Heart left ventricle (tissue), 16 donors: ENCODE measurements around the gene RHOT2. TPM values are rescaled to one million over a fixed set of nuclear protein-coding genes. Genes with fewer than 3 reads are reported as not detected.
"Not testable (repeated sequence)": the region's sequence is repeated elsewhere in the genome, so short reads cannot be mapped to it uniquely, and the experiment has no call there.

Experiments used
- ATAC-seq, 4 donors: fragments of 200-7000 bp; cut with Tn5 transposase; one replicate each; pipeline ENCODE4 v1.9.1; 2020 to 2022; ENCODE audit warnings: moderate library complexity in 4 of 4, mild to moderate bottlenecking in 3 of 4, moderate number of reproducible peaks in 1 of 4
- DNase-seq, 5 donors: peaks; one replicate each; pipeline ENCODE4 v3.0.0-alpha.2; 2020
- H3K27ac ChIP-seq, 12 donors: fragments of 200-600 bp; sonication (generic) in 4 of 12; one replicate each; pipeline versions ENCODE4 v1.5.0 to v1.8.0; 2016 to 2022; ENCODE audit warnings: mild to moderate bottlenecking in 2 of 12
- H3K27me3 ChIP-seq, 9 donors: fragments of 200-600 bp; sonication (generic) in 2 of 9; one replicate each; pipeline versions ENCODE4 v1.5.1 to v1.8.0; 2016 to 2022; ENCODE audit warnings: mild to moderate bottlenecking in 3 of 9
- H3K36me3 ChIP-seq, 9 donors: fragments of 200-600 bp; sonication (generic) in 2 of 9; one replicate each; pipeline versions ENCODE4 v1.5.0 to v1.8.0; 2018 to 2022; ENCODE audit warnings: mild to moderate bottlenecking in 2 of 9
- H3K4me1 ChIP-seq, 12 donors: fragments of 200-600 bp; sonication (generic) in 4 of 12; one replicate each; pipeline versions ENCODE4 v1.5.0 to v1.8.0; 2016 to 2022; ENCODE audit warnings: mild to moderate bottlenecking in 3 of 12
- H3K4me3 ChIP-seq, 12 donors: fragments of 200-600 bp; sonication (generic) in 4 of 12; one replicate each; pipeline versions ENCODE4 v1.5.0 to v1.8.0; 2017 to 2022; ENCODE audit warnings: mild to moderate bottlenecking in 9 of 12, moderate library complexity in 4 of 12
- H3K9me3 ChIP-seq, 12 donors: fragments of 200-600 bp; sonication (generic) in 4 of 12; one replicate each; pipeline versions ENCODE4 v1.5.0 to v1.8.0; 2016 to 2022; ENCODE audit warnings: mild to moderate bottlenecking in 1 of 12
- POLR2A ChIP-seq, 2 donors: fragments of 450-650 bp; IDR thresholded peaks; one replicate each; pipeline ENCODE4 v1.6.1; 2017; ENCODE audit warnings: antibody characterized with exemption in 2 of 2, mild to moderate bottlenecking in 2 of 2, moderate library complexity in 2 of 2
- WGBS, 4 donors: extraction: QIAGEN DNeasy Blood & Tissue Kit in 2 of 4; methylation state at CpG; one replicate each; pipeline versions ENCODE4 v1.1.5 to v1.1.7; 2013 to 2018; 5-methylcytosine and 5-hydroxymethylcytosine counted together
- intact Hi-C, 10 donors: fragments of 100-400 bp; cut with DNase I; formaldehyde crosslinking; loops; one replicate each; pipeline versions ENCODE4 v1.11.1 to v1.14.2; 2022
- polyA plus RNA-seq, 2 donors: library from polyadenylated mRNA; stranded (reverse); fragments of 200-250 nt; gene quantifications; one replicate each; pipeline ENCODE4 v1.2.3, GENCODE V29; 2013
- total RNA-seq, 9 donors: library from RNA; depleted of rRNA in 2 of 9; stranded (reverse); fragments of >200 nt in 2 of 9; fragmentation: NEBNext Ultra II Directional in 3 of 9; extraction: Animal tissue kit (Norgen Biotek cat#: 25700) in 3 of 9; gene quantifications; one replicate each; pipeline versions ENCODE4 v1.1.0 to v1.2.4, GENCODE V29; 2016 to 2023
- TF ChIP-seq, protein P1 (sequence below), 12 donors: fragments of 200-600 bp; sonication (generic) in 4 of 12; IDR thresholded peaks; one replicate each; pipeline versions ENCODE4 v1.5.0 to v1.8.0; 2018 to 2022; ENCODE audit warnings: antibody characterized with exemption in 12 of 12, mild to moderate bottlenecking in 5 of 12
- donor health status: ischemic (EF 13 %, LVEDD 7.1; RV severe dilation, severe dysfunction).
- donor health status: healthy with polysubstance abuse.
- donor health status: DM: no; HTN: yes; CAD: no.
- donor health status: DM: no; HTN: no; CAD: no.
- donor health status: ischemic (EF 25% LVEDD 6.9; RV normal size, moderate dysfunction).
- donor health status: ischemic (EF 25% LVEDD 5.7; RV mildly dilated, moderate dysfunction).
- donor health status: healthy.
- donor health status: DM: yes; HTN: yes; CAD: no.
- donor health status: ischemic (EF 35%, LVEDD 5.7; RV mildly dilated, moderate dysfunction).
- donor health status: nonischemic (EF 11% LVEDD 7.7; RV severe dilation, severe dysfunction).
- donor health status: DM: yes; HTN: yes; CAD: no.
- donor health status: PGD.
- donor health status: ischemic (EF 29% LVEDD 5.4; RV normal size, mild dysfunction).
- donor health status: nonischemic (EF 23%, LVEDD 6.1; RV moderate dilation, normal function).

Gene RHOT2
- total and polyA plus RNA-seq, 11 donors, result 33.7 to 143 (median 83.5) TPM

DNA sequence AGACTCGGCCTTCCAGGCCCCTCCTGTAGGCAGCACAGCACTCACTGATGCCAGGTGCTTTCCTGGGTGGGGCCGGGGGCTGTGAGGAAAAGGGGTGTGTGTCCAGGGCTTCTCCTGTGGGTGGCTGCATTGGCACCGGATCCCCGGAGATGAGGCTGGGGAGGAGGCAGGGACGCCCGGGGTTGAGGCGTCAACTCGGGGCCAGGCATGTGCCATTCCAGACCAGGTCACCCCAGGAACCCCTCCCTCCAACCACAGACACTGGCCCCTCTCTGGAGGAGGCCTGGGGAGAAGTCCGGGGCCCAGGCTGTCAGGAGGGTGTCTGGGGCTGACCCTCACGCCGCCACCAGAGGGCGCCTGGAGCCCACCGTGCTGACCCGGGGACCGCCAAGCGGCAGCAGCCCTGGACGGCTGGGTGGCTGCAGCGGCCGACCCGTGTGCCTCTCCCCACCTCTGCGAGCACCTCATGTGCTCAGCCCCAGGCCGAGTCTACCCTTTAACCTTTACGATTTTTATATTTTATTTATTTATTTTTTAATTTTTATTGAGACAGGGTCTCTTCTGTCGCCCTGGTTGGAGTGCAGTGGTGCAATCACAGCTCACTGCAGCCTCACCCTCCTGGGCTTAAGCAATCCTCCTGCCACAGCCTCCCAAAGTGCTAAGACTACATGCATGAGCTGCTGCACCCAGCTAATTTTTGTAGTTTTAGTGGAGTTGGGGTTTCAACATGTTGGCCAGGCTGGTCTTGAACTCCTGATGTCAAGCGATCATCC is 43.8 kb downstream of the RHOT2 start:
- no peak for TF ChIP-seq POLR2A (IDR thresholded peaks at IDR 0.05)
- TF ChIP-seq, protein P1, sequence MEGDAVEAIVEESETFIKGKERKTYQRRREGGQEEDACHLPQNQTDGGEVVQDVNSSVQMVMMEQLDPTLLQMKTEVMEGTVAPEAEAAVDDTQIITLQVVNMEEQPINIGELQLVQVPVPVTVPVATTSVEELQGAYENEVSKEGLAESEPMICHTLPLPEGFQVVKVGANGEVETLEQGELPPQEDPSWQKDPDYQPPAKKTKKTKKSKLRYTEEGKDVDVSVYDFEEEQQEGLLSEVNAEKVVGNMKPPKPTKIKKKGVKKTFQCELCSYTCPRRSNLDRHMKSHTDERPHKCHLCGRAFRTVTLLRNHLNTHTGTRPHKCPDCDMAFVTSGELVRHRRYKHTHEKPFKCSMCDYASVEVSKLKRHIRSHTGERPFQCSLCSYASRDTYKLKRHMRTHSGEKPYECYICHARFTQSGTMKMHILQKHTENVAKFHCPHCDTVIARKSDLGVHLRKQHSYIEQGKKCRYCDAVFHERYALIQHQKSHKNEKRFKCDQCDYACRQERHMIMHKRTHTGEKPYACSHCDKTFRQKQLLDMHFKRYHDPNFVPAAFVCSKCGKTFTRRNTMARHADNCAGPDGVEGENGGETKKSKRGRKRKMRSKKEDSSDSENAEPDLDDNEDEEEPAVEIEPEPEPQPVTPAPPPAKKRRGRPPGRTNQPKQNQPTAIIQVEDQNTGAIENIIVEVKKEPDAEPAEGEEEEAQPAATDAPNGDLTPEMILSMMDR (IDR thresholded peaks at IDR 0.05), result peak; percentile 90 to 99 (median 95)
- Histone ChIP-seq H3K27ac (no peak overlapping the region), H3K4me1 (peaks cover 0 to 42% (median 19%) of the 10 kb centered on the region in 12 donors), H3K36me3 (no peaks in the 10 kb centered on the region), H3K27me3 (peaks cover 18 to 52% (median 37%) of the 10 kb centered on the region in 9 donors), H3K4me3 (no peak overlapping the region), H3K9me3 (no peaks in the 10 kb centered on the region)
- DNase-seq, result peak; percentile 78 to 93 (median 82)
- WGBS, 4 donors, result 12 to 19% (median 13%) methylated on average over 20 to 25 of the region's 25 CpGs
- intact Hi-C loops, result loop anchor here (1.0 to 5.0 kb wide), 12 partner anchors 29 to 392 kb away; partner anchors contain the start of genes CIAO3 (in 2 of the 10), CHTF18 (in 1 of the 10) and RPUSD1 (in 1 of the 10)
- peak; percentile 33 to 71 (median 64) for ATAC-seq

GRCh38 chr16:712740-713250 is 44.9 kb downstream of the RHOT2 start:
- H3K27ac ChIP-seq, H3K4me3 ChIP-seq, DNase-seq, H3K36me3 ChIP-seq, H3K9me3 ChIP-seq, ATAC-seq: not testable (repeated sequence)
- H3K4me1 ChIP-seq, result peaks cover 0 to 47% (median 20%) of the 10 kb centered on the region in 12 donors
- intact Hi-C loops, result loop anchor here in 4 of 10 donors (5.0 kb wide), 2 partner anchors 35 to 345 kb away; no protein-coding TSS in a partner anchor
- TF ChIP-seq, protein P1 (IDR thresholded peaks at IDR 0.05), result peak in 8 of 12 donors; percentile 11 to 38 (median 24)
- peaks cover 15 to 46% (median 30%) of the 10 kb centered on the region in 9 donors for H3K27me3 ChIP-seq
- WGBS, 4 donors, result 56 to 60% (median 57%) methylated on average over 13 of the region's 13 CpGs

DNA sequence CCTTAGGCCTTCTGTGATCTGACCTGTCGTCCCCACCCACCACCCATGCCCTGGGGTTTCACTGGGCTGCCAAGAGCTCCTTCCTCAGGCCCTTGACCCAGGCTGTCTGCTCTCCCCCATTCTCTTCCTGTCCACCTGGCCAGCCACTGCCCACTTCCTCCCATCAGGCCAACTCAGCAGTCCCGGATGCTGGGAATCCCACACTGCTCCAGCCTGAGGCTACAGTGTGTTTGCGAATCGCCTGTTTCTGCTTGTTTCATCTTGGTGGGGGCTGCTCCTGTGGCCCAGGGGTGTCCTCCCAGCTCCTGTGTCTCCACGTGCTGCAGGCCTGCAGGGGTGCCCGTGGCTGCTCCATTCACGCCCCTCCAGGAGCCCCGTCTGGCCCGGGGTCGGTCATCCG is 46.1 kb downstream of the RHOT2 start:
- Histone ChIP-seq H3K27me3 (peaks cover 10 to 36% (median 21%) of the 10 kb centered on the region in 9 donors), H3K27ac (no peak overlapping the region), H3K36me3 (peaks cover 0 to 4% (median 0%) of the 10 kb centered on the region in 9 donors), H3K4me1 (peaks cover 0 to 47% (median 21%) of the 10 kb centered on the region in 12 donors), H3K9me3 (no peaks in the 10 kb centered on the region), H3K4me3 (peak overlapping the region in 5 of 12 donors; percentile 42 to 66 (median 43))
- TF ChIP-seq POLR2A (IDR thresholded peaks at IDR 0.05), result no peak
- TF ChIP-seq, protein P1 (IDR thresholded peaks at IDR 0.05), result no peak
- intact Hi-C loops, result loop anchor here in 5 of 10 donors (1.0 to 5.0 kb wide), 3 partner anchors 27 to 343 kb away; no protein-coding TSS in a partner anchor
- DNase-seq, result no peak
- 72 to 78% (median 74%) methylated on average over 11 of the region's 11 CpGs for WGBS, 4 donors
- no peak for ATAC-seq
